SK-N-SH (cell line): ENCODE results near the gene MYL5. TPM values are rescaled to one million over a fixed set of nuclear protein-coding genes. Genes with fewer than 3 reads are reported as not detected.

ENCODE experiments used
- CTCF ChIA-PET: fragments of 300-600, 350-600 bp; formaldehyde crosslinking; extraction: SDS; loops from one replicate; lab custom pipeline; 2021; lab: Yijun Ruan, JAX
- POLR2A ChIA-PET: fragments of 350-600 bp; sonication (Branson Sonifier 250); formaldehyde crosslinking; extraction: SDS; loops from one replicate; lab custom pipeline; 2020; ENCODE audit warnings: antibody characterized with exemption, inconsistent platforms; lab: Yijun Ruan, JAX
- DNase-seq: peaks from one replicate; pipeline ENCODE4 v3.0.0; 2012
- H2AFZ ChIP-seq: fragments of 200-600 bp; sonication (generic); 2 replicates; pipeline ENCODE4 v1.8.1; 2016; ENCODE audit warnings: antibody characterized with exemption, mild to moderate bottlenecking, low read depth
- H3F3A ChIP-seq: fragments of 200-600 bp; sonication (generic); replicated peaks from 2 replicates; pipeline ENCODE3; 2016; ENCODE audit warnings: antibody characterized with exemption, mild to moderate bottlenecking; ENCODE audit not compliant: insufficient read depth
- H3K27ac ChIP-seq, 2 experiments: fragments of 200-500 bp in 1 of 2; fragments of 200-600 bp in 1 of 2; sonication (Bioruptor generic) in 1 of 2; sonication (generic), shearing (Covaris generic) in 1 of 2; 2 replicates each; pipeline versions ENCODE4 v1.5.1 to v1.6.1; 2014 to 2016; ENCODE audit warnings: low read depth in 2 of 2, inconsistent platforms in 1 of 2, low read length in 1 of 2, mild to moderate bottlenecking in 1 of 2, mixed read lengths in 1 of 2
- H3K27me3 ChIP-seq: fragments of 200-600 bp; sonication (generic), shearing (Covaris generic); 2 replicates; pipeline ENCODE4 v1.6.1; 2016; ENCODE audit warnings: mixed run types; ENCODE audit not compliant: insufficient read depth
- H3K36me3 ChIP-seq, 2 experiments: fragments of 200-500 bp in 1 of 2; fragments of 200-600 bp in 1 of 2; sonication (Bioruptor generic) in 1 of 2; sonication (generic) in 1 of 2; replicated peaks in 1 of 2; 2 replicates each; pipeline versions ENCODE3 to v1.5.1; 2014 to 2016; ENCODE audit warnings: low read length in 1 of 2, mild to moderate bottlenecking in 1 of 2; ENCODE audit not compliant: insufficient read depth in 2 of 2, control insufficient read depth in 1 of 2
- H3K4me1 ChIP-seq, 2 experiments: fragments of 200-500 bp in 1 of 2; fragments of 200-600 bp in 1 of 2; sonication (Bioruptor generic) in 1 of 2; sonication (generic), shearing (Covaris generic) in 1 of 2; 2 replicates each; pipeline versions ENCODE4 v1.5.1 to v1.6.1; 2014 to 2016; ENCODE audit warnings: low read depth in 1 of 2, low read length in 1 of 2, mixed run types in 1 of 2; ENCODE audit not compliant: insufficient read depth in 2 of 2, control insufficient read depth in 1 of 2
- H3K4me2 ChIP-seq: fragments of 200-600 bp; sonication (generic), shearing (Covaris generic); 2 replicates; pipeline ENCODE4 v1.6.1; 2017; ENCODE audit warnings: mixed run types
- H3K4me3 ChIP-seq, 2 experiments: fragments of 200-500 bp in 1 of 2; fragments of 200-600 bp in 1 of 2; sonication (Bioruptor generic) in 1 of 2; sonication (generic), shearing (Covaris generic) in 1 of 2; 2 replicates each; pipeline versions ENCODE4 v1.5.1 to v1.8.1; 2014 to 2016; ENCODE audit warnings: low read depth in 2 of 2, inconsistent platforms in 1 of 2, low read length in 1 of 2, mild to moderate bottlenecking in 1 of 2, mixed read lengths in 1 of 2, moderate library complexity in 1 of 2
- H3K79me2 ChIP-seq: fragments of 200-600 bp; sonication (generic); 2 replicates; pipeline ENCODE4 v1.8.1; 2017; ENCODE audit warnings: mild to moderate bottlenecking; ENCODE audit not compliant: insufficient read depth
- H3K9ac ChIP-seq: fragments of 200-600 bp; sonication (generic); 2 replicates; pipeline ENCODE4 v1.6.1; 2017; ENCODE audit warnings: mixed run types
- H3K9me2 ChIP-seq: fragments of 200-600 bp; sonication (generic); 2 replicates; pipeline ENCODE4 v1.6.1; 2017; ENCODE audit warnings: mixed run types
- H3K9me3 ChIP-seq: fragments of 200-600 bp; sonication (generic); 2 replicates; pipeline ENCODE4 v1.6.1; 2017; ENCODE audit warnings: mixed run types, mild to moderate bottlenecking, moderate library complexity
- H4K20me1 ChIP-seq: fragments of 200-600 bp; sonication (generic); 2 replicates; pipeline ENCODE4 v1.6.1; 2017; ENCODE audit warnings: mild to moderate bottlenecking, mixed run types; ENCODE audit not compliant: insufficient read depth
- ELF1 ChIP-seq: IDR thresholded peaks from 2 replicates; pipeline ENCODE4 v1.4.0; 2012
- FOSL2 ChIP-seq: IDR thresholded peaks from 2 replicates; pipeline ENCODE4 v1.4.0; 2012; ENCODE audit warnings: low read depth, mild to moderate bottlenecking, moderate library complexity, borderline replicate concordance
- FOXM1 ChIP-seq: IDR thresholded peaks from 2 replicates; pipeline ENCODE4 v1.4.0; 2012; ENCODE audit warnings: low read depth, mild to moderate bottlenecking
- GABPA ChIP-seq: IDR thresholded peaks from 2 replicates; pipeline ENCODE4 v1.4.0; 2012; ENCODE audit warnings: low read depth, mild to moderate bottlenecking
- MEF2A ChIP-seq: IDR thresholded peaks from 2 replicates; pipeline ENCODE4 v1.4.0; 2012; ENCODE audit warnings: low read depth, borderline replicate concordance
- NFIC ChIP-seq: IDR thresholded peaks from 2 replicates; pipeline ENCODE4 v1.4.0; 2012; ENCODE audit warnings: borderline replicate concordance
- RXRA ChIP-seq: IDR thresholded peaks from 2 replicates; pipeline ENCODE4 v1.4.0; 2012; ENCODE audit warnings: low read depth, mild to moderate bottlenecking, borderline replicate concordance
- SMC3 ChIP-seq: IDR thresholded peaks from 2 replicates; pipeline ENCODE4 v1.6.1; 2012; ENCODE audit warnings: low read depth, low read length, improper control_type of control experiment
- TAF1 ChIP-seq: IDR thresholded peaks from 2 replicates; pipeline ENCODE4 v1.6.1; 2012; ENCODE audit warnings: low read depth, mild to moderate bottlenecking, low read length, moderate library complexity, borderline replicate concordance
- TCF12 ChIP-seq: IDR thresholded peaks from 2 replicates; pipeline ENCODE4 v1.4.0; 2012
- WGBS: methylation state at CpG from one replicate; pipeline ENCODE4 v1.1.6; 2017; ENCODE audit warnings: low lambda C conversion rate; 5-methylcytosine and 5-hydroxymethylcytosine counted together
- polyA plus RNA-seq, 3 experiments: library from polyadenylated mRNA; depleted of rRNA; stranded (reverse); fragments of >200 nt; gene quantifications; 2 replicates each; pipeline ENCODE4 v1.2.3, GENCODE V29; 2012
- TF ChIP-seq, protein P1 (sequence below): fragments of 200-600 bp; sonication (generic); IDR thresholded peaks from 2 replicates; pipeline ENCODE4 v1.6.1; 2017; ENCODE audit warnings: antibody characterized with exemption, mild to moderate bottlenecking, moderate library complexity
- TF ChIP-seq, protein P2 (sequence below): IDR thresholded peaks from 2 replicates; pipeline ENCODE4 v1.6.1; 2012; ENCODE audit warnings: mild to moderate bottlenecking, low read depth, low read length, moderate library complexity
- TF ChIP-seq, protein P3 (sequence below): IDR thresholded peaks from 2 replicates; pipeline ENCODE4; 2012

The MYL5 gene
- polyA plus RNA-seq, 1 of the 3 experiments (the other 2 are of a cell fraction) = 46.9 TPM

- no peak for DNase-seq
- Histone ChIP-seq H3K27ac (no peak overlapping the region; a peak in 1 of 4 replicates), H3K9me2 (no peaks in the 10 kb centered on the region), H3K4me3 (no peak overlapping the region), H3F3A (no peaks in the 10 kb centered on the region), H3K27me3 (no peaks in the 10 kb centered on the region), H3K9me3 (no peaks in the 10 kb centered on the region), H2AFZ (no peak overlapping the region), H3K4me2 (no peak overlapping the region), H3K36me3 (peaks cover 0 to 4% of the 10 kb centered on the region in 2 experiments), H3K4me1 (peaks cover 0 to 22% of the 10 kb centered on the region in 2 experiments; a peak in 1 of 4 replicates), H4K20me1 (no peaks in the 10 kb centered on the region), H3K9ac (no peak overlapping the region), H3K79me2 (no peaks in the 10 kb centered on the region)
- CTCF ChIA-PET = interaction anchor here (0.6 to 2.1 kb wide), 2 partner anchors 18 to 63 kb away, joined by 3 to 10 read pairs; no protein-coding TSS in a partner anchor
- TF ChIP-seq, protein P1, sequence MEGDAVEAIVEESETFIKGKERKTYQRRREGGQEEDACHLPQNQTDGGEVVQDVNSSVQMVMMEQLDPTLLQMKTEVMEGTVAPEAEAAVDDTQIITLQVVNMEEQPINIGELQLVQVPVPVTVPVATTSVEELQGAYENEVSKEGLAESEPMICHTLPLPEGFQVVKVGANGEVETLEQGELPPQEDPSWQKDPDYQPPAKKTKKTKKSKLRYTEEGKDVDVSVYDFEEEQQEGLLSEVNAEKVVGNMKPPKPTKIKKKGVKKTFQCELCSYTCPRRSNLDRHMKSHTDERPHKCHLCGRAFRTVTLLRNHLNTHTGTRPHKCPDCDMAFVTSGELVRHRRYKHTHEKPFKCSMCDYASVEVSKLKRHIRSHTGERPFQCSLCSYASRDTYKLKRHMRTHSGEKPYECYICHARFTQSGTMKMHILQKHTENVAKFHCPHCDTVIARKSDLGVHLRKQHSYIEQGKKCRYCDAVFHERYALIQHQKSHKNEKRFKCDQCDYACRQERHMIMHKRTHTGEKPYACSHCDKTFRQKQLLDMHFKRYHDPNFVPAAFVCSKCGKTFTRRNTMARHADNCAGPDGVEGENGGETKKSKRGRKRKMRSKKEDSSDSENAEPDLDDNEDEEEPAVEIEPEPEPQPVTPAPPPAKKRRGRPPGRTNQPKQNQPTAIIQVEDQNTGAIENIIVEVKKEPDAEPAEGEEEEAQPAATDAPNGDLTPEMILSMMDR = no peak
- TF ChIP-seq, protein P2, sequence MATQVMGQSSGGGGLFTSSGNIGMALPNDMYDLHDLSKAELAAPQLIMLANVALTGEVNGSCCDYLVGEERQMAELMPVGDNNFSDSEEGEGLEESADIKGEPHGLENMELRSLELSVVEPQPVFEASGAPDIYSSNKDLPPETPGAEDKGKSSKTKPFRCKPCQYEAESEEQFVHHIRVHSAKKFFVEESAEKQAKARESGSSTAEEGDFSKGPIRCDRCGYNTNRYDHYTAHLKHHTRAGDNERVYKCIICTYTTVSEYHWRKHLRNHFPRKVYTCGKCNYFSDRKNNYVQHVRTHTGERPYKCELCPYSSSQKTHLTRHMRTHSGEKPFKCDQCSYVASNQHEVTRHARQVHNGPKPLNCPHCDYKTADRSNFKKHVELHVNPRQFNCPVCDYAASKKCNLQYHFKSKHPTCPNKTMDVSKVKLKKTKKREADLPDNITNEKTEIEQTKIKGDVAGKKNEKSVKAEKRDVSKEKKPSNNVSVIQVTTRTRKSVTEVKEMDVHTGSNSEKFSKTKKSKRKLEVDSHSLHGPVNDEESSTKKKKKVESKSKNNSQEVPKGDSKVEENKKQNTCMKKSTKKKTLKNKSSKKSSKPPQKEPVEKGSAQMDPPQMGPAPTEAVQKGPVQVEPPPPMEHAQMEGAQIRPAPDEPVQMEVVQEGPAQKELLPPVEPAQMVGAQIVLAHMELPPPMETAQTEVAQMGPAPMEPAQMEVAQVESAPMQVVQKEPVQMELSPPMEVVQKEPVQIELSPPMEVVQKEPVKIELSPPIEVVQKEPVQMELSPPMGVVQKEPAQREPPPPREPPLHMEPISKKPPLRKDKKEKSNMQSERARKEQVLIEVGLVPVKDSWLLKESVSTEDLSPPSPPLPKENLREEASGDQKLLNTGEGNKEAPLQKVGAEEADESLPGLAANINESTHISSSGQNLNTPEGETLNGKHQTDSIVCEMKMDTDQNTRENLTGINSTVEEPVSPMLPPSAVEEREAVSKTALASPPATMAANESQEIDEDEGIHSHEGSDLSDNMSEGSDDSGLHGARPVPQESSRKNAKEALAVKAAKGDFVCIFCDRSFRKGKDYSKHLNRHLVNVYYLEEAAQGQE = no peak
- no peak for TF ChIP-seq GABPA
- no peak for TF ChIP-seq TAF1
- no peak for TF ChIP-seq SMC3
- TF ChIP-seq NFIC = no peak
- no peak for TF ChIP-seq RXRA
- TF ChIP-seq TCF12 = no peak
- POLR2A ChIA-PET = interaction anchor here (1.2 to 1.6 kb wide), 2 partner anchors 8 to 19 kb away, joined by 4 read pairs; partner anchors contain the start of genes ATP5ME and MYL5
- 56% methylated on average over 5 of the region's 22 CpGs for WGBS
Observed at GRCh38 chr4:665751-666435, 8.4 kb upstream of the MYL5 start.

DNA sequence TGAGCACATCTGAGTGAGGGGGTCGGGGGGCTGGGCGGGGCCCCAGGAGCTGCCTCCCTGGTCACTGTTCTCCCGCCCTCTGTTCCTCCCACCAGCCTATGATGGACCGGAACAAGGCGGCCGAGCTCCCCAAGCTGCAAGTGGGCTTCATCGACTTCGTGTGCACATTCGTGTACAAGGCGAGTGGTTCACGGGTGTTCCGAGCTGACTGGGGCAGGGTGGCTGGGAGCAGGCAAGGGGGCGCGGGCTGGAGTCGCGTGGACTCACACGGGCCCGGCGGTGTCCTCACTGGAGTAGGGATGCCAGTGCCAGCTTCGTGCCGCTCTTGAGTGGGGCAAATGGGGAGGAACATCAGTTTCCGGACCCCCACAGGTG, 7.9 kb upstream of the MYL5 start:
- H3K27ac ChIP-seq = no peak overlapping the region
- H3K4me3 ChIP-seq = no peak overlapping the region
- H3K9ac ChIP-seq = no peak overlapping the region
- H3F3A ChIP-seq = no peaks in the 10 kb centered on the region
- H4K20me1 ChIP-seq = no peaks in the 10 kb centered on the region
- peaks cover 0 to 8% of the 10 kb centered on the region in 2 experiments for H3K36me3 ChIP-seq
- no peaks in the 10 kb centered on the region for H3K27me3 ChIP-seq
- H2AFZ ChIP-seq = no peak overlapping the region
- no peak overlapping the region for H3K4me2 ChIP-seq
- ChIA-PET CTCF (interaction anchor here (2.1 to 2.2 kb wide), 2 partner anchors 17 to 63 kb away, joined by 5 to 10 read pairs; no protein-coding TSS in a partner anchor), POLR2A (interaction anchor here (1.2 to 1.6 kb wide), 2 partner anchors 8 to 18 kb away, joined by 4 read pairs; partner anchors contain the start of genes ATP5ME and MYL5)
- WGBS = 84% methylated on average over 16 of the region's 22 CpGs
- no peaks in the 10 kb centered on the region for H3K9me2 ChIP-seq
- TF ChIP-seq SMC3 (no peak), FOSL2 (no peak), MEF2A (no peak), FOXM1 (no peak), ELF1 (no peak)
- TF ChIP-seq, protein P3, sequence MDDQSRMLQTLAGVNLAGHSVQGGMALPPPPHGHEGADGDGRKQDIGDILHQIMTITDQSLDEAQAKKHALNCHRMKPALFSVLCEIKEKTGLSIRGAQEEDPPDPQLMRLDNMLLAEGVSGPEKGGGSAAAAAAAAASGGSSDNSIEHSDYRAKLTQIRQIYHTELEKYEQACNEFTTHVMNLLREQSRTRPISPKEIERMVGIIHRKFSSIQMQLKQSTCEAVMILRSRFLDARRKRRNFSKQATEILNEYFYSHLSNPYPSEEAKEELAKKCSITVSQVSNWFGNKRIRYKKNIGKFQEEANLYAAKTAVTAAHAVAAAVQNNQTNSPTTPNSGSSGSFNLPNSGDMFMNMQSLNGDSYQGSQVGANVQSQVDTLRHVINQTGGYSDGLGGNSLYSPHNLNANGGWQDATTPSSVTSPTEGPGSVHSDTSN = no peak
- no peaks in the 10 kb centered on the region for H3K79me2 ChIP-seq
- no peak for DNase-seq
- H3K9me3 ChIP-seq = no peaks in the 10 kb centered on the region
- peaks cover 0 to 22% of the 10 kb centered on the region in 2 experiments; a peak in 1 of 4 replicates for H3K4me1 ChIP-seq
